MCF 10A (cell line): ENCODE measurements around the gene FAM53A. TPM values are rescaled to one million over a fixed set of nuclear protein-coding genes. Genes with fewer than 3 reads are reported as not detected.

Source experiments
- BruUV-seq: library from RNA; stranded (reverse); fragments of 400-500 nt; replicated peaks from 2 replicates; lab custom pipeline; 2021; lab: Mats Ljungman, UMichigan
- CTCF ChIA-PET: fragments of 300-600 bp; sonication (Branson Sonifier 250); formaldehyde crosslinking; extraction: SDS; loops from one replicate; lab custom pipeline; 2021; ENCODE audit warnings: antibody characterized with exemption, inconsistent platforms; lab: Yijun Ruan, JAX
- POLR2A ChIA-PET: fragments of 300-600, 350-650 bp; sonication (Branson Sonifier 250); formaldehyde crosslinking; extraction: SDS; loops from one replicate; lab custom pipeline; 2020; ENCODE audit warnings: antibody characterized with exemption, inconsistent platforms; lab: Yijun Ruan, JAX
- DNase-seq: peaks from one replicate; pipeline ENCODE4 v3.0.0-alpha.2; 2018; ENCODE audit not compliant: unreplicated experiment
- H3K27ac Mint-ChIP-seq: one replicate; pipeline ENCODE4 v1.8.0; 2022; ENCODE audit warnings: mild to moderate bottlenecking, low read depth, mixed read lengths; ENCODE audit not compliant: unreplicated experiment
- H3K27me3 Mint-ChIP-seq: one replicate; pipeline ENCODE4 v1.8.0; 2022; ENCODE audit warnings: mixed read lengths; ENCODE audit not compliant: insufficient read depth, unreplicated experiment
- H3K36me3 Mint-ChIP-seq: one replicate; pipeline ENCODE4 v1.8.0; 2022; ENCODE audit warnings: mild to moderate bottlenecking, moderate library complexity, mixed read lengths; ENCODE audit not compliant: insufficient read depth, unreplicated experiment
- H3K4me1 Mint-ChIP-seq: one replicate; pipeline ENCODE4 v1.8.0; 2022; ENCODE audit warnings: mixed read lengths; ENCODE audit not compliant: insufficient read depth, unreplicated experiment
- H3K4me3 Mint-ChIP-seq: one replicate; pipeline ENCODE4 v1.8.0; 2022; ENCODE audit warnings: mild to moderate bottlenecking, moderate library complexity, mixed read lengths; ENCODE audit not compliant: unreplicated experiment
- H3K9me3 Mint-ChIP-seq: one replicate; pipeline ENCODE4 v1.8.0; 2022; ENCODE audit warnings: mixed read lengths; ENCODE audit not compliant: unreplicated experiment
- intact Hi-C: fragments of 100-400 bp; cut with micrococcal nuclease; formaldehyde crosslinking; loops from 2 replicates; pipeline ENCODE4 v1.14.1; 2022
- total RNA-seq: library from RNA; stranded (reverse); gene quantifications from 2 replicates; pipeline ENCODE4 v1.2.3, GENCODE V29; 2022
- TF ChIP-seq, protein P1 (sequence below): fragments of 200-600 bp; IDR thresholded peaks from one replicate; pipeline ENCODE4 v1.8.0; 2022; ENCODE audit warnings: antibody characterized with exemption, mild to moderate bottlenecking; ENCODE audit not compliant: unreplicated experiment

Gene FAM53A
- total RNA-seq, 1 experiment from 2014 or later: 6.6 TPM

DNA sequence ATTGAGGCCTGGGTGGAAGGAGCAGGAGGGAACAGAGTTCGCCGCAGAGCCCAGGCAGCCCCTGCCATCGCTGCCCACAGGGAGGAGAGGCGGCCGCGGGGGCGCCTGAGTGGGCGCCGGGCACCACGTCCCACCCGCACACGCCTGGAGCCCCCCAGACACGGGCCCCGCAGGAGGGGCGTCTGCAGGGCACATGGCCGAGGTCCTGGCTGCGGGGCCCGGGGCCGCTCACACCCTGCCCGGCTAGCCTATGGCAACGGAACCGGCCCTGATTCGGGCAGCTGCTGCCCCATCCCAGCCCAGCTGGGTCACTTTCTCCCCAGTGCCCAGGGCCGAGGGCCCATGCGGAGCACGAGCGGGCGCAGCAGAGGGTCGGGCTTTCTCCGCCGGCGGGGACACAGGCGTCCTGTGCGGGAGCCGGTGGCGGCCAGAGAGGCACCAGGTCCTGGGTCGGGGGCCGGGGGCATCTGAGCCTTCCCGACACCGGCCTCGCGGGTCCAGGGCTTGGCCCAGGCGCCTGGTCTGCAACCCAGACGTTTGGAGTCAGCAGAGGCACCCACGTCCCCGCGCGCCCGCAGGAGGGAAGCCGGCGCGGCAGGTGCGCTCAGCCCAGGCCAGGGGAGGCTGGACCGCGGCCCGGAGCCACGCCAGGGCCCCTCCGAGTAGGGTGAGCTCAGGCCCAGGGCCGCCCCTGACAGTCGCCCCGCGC lies 91.2 kb downstream of the FAM53A start:
- Mint-ChIP-seq H3K4me1 (no peaks in the 10 kb centered on the region), H3K27ac (no peak overlapping the region), H3K4me3 (no peak overlapping the region), H3K36me3 (peaks cover 7% of the 10 kb centered on the region), H3K9me3 (peaks cover 7% of the 10 kb centered on the region), H3K27me3 (peaks cover 13% of the 10 kb centered on the region)
- BruUV-seq: no TSS peak
- ChIA-PET CTCF (no interaction called here), POLR2A (no interaction called here)
- intact Hi-C loops: no loop called here
- TF ChIP-seq, protein P1, sequence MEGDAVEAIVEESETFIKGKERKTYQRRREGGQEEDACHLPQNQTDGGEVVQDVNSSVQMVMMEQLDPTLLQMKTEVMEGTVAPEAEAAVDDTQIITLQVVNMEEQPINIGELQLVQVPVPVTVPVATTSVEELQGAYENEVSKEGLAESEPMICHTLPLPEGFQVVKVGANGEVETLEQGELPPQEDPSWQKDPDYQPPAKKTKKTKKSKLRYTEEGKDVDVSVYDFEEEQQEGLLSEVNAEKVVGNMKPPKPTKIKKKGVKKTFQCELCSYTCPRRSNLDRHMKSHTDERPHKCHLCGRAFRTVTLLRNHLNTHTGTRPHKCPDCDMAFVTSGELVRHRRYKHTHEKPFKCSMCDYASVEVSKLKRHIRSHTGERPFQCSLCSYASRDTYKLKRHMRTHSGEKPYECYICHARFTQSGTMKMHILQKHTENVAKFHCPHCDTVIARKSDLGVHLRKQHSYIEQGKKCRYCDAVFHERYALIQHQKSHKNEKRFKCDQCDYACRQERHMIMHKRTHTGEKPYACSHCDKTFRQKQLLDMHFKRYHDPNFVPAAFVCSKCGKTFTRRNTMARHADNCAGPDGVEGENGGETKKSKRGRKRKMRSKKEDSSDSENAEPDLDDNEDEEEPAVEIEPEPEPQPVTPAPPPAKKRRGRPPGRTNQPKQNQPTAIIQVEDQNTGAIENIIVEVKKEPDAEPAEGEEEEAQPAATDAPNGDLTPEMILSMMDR: no peak
- DNase-seq: no peak

DNA sequence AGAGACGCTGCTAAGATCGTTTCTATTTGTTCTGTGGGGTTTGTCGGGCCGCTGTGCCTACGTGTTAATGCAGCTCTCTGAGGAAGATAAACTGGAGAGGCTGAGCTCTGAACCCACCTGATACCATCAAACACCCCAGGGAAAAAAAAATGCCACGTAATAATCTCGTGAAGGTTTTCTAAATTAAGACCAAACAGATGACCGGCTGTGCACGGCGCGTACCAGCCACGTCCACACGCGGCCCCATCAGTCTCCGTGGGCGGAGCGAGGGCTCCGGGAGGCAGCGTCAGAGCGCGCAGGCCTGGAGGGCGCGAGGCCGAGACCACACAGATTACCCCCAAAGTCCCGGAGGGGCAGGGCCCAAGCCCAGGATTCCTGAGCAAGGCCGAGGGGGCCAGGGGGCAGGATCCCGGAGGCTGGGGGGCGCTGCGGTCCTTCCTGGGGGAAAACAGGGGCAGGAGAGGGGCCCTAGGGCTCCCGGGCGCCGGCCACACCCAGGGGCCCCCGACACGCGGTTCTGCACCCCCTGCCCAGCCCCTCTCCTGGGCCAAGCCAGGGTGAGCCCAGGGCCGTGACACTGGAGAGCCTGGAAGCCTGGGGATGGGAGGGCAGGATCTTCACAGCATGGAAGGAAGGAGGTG lies 91.9 kb downstream of the FAM53A start:
- H3K27ac Mint-ChIP-seq: no peak overlapping the region

DNA sequence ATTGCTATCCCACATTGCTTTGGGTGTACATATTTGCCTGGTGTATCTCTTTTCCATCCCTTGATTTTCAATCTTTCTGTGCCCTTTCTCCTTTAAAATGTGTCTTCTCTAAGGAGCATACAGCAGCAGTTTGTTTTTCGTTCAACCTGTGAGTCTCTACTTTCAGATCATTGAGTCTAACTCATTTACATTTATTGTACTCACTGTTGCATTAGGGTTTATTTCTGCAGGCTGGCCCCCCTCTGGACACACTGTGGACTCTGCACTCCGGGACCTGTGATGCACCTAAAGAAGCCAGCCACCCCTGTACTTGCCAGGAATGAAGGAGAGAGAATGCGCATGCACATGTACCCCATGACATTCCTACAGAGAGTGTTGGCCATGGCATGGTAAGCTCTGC lies 93.0 kb downstream of the FAM53A start:
- no peaks in the 10 kb centered on the region for H3K4me1 Mint-ChIP-seq
- intact Hi-C loops: no loop called here
- peaks cover 7% of the 10 kb centered on the region for H3K36me3 Mint-ChIP-seq
- H3K9me3 Mint-ChIP-seq: peaks cover 7% of the 10 kb centered on the region
- H3K27ac Mint-ChIP-seq: no peak overlapping the region
- TF ChIP-seq, protein P1: no peak
- DNase-seq: no peak
- BruUV-seq: no TSS peak
- no peak overlapping the region for H3K4me3 Mint-ChIP-seq
- ChIA-PET CTCF (no interaction called here), POLR2A (no interaction called here)
- peaks cover 24% of the 10 kb centered on the region for H3K27me3 Mint-ChIP-seq

More for the DNA sequence above, 91.9 kb downstream of the FAM53A start:
- H3K27me3 Mint-ChIP-seq: peaks cover 17% of the 10 kb centered on the region
- H3K4me1 Mint-ChIP-seq: no peaks in the 10 kb centered on the region
- TF ChIP-seq, protein P1: no peak
- peaks cover 7% of the 10 kb centered on the region for H3K36me3 Mint-ChIP-seq
- no peak overlapping the region for H3K4me3 Mint-ChIP-seq
- no peak for DNase-seq
- H3K9me3 Mint-ChIP-seq: peaks cover 7% of the 10 kb centered on the region
- BruUV-seq: no TSS peak
- ChIA-PET POLR2A (no interaction called here), CTCF (interaction anchor here (0.6 kb wide), 1 partner anchor 531 kb away, joined by 3 read pairs; no protein-coding TSS in a partner anchor)
- intact Hi-C loops: no loop called here

DNA sequence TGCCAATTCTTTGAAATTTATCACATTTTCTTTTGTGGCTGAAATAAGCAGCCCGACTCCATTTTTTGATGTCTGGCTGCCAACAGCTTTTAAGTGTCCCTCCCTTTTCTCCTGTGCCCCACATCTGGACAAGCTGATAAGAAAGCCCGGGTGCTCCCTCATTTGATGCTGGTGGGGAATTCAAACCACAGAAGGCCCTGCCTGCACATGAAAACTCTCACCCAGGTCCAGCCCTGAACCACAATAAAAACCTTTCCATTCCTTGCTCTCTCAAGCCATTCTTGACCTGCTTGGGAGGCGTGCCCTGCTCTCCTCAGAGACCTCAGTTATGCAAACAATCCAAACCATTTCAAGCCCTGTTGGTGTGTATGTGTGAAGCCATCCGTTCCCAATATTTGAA lies 93.9 kb downstream of the FAM53A start:
- no peak overlapping the region for H3K4me3 Mint-ChIP-seq
- ChIA-PET CTCF (interaction anchor here (0.6 kb wide), 1 partner anchor 100 kb away, joined by 3 read pairs; no protein-coding TSS in a partner anchor), POLR2A (no interaction called here)
- peaks cover 7% of the 10 kb centered on the region for H3K9me3 Mint-ChIP-seq
- intact Hi-C loops: no loop called here
- H3K36me3 Mint-ChIP-seq: peaks cover 7% of the 10 kb centered on the region
- no peak for DNase-seq
- TF ChIP-seq, protein P1: no peak
- no peaks in the 10 kb centered on the region for H3K4me1 Mint-ChIP-seq
- no peak overlapping the region for H3K27ac Mint-ChIP-seq
- peaks cover 24% of the 10 kb centered on the region for H3K27me3 Mint-ChIP-seq
- no TSS peak for BruUV-seq
